ENCODE results near the gene SEL1L2.

DNA sequence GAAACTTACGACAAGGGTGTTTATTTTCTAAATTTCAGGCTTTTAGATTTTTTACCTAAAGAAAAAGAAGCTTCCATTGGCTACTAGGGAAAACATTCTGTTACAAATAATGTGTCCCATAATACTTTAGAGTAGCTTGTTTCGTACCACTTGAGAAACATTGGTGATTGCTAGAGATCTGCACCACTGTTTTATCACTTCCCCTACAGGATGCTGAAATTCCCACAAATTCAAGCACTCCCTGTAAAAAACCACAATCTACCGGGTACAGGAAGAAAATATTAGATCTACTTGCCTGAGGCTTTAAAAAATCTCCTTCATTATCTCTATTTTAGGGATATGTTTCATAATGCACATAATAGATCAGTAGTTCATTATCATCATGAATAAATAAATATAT, 29.9 kb downstream of the SEL1L2 start:
- no peak for TF ChIP-seq CTCF (conservative IDR thresholded peaks at IDR 0.05 in 1 of 2, IDR thresholded peaks at IDR 0.05 in 1 of 2; ENCODE audit: extremely low read depth in 1 of 2, insufficient read depth in 1 of 2, low read depth in 1 of 2, low read length in 2 of 2)
- TF ChIP-seq EZH2 (IDR thresholded peaks at IDR 0.05; ENCODE audit: borderline replicate concordance, low read length): no peak
